GM21526 (cell line): ENCODE data around the gene TSPAN3.

Experiments
- ATAC-seq: cut with Tn5 transposase; IDR thresholded peaks from one replicate; pipeline ENCODE4 v1.9.1; 2021; ENCODE audit warnings: moderate library complexity; ENCODE audit not compliant: unreplicated experiment, low FRiP score

Gene TSPAN3

DNA sequence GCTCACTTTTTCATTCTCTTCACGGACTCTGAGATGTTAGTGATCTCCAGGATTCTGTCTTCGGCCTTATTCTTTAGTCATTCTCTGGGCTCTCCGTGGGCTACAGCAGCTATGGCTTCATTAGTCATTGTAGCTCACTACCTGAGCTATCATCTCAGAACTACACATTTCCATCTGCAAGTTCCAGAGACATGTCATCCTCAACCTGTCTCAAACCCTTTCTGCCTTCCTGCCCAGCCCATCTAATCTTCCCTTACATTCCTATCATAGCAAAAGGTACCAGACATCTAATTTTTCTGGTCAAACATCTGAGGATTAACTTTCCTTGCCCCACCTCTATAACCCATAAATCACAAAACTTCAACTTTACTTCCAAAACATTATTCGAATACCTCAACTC is 13.2 kb downstream of the TSPAN3 start:
- no peak for ATAC-seq

DNA sequence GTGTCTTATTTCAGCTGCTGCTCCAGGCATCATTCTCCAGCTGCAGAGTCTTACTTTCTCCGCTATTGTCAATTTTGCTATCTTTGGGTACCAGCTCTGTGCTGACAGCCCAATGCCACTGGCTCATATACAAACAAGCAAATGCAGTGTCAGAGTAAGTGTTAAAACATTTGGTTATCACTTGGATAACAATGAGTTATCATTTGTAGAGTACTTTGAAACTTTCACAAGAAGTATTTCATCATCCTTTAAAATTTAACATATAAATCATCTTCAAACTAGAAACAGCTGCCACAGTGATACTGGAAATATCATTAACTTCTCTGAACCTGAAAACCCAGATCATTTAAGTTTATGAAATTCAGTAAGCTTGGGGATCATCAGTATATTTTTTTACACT is 13.8 kb downstream of the TSPAN3 start:
- ATAC-seq, result no peak

DNA sequence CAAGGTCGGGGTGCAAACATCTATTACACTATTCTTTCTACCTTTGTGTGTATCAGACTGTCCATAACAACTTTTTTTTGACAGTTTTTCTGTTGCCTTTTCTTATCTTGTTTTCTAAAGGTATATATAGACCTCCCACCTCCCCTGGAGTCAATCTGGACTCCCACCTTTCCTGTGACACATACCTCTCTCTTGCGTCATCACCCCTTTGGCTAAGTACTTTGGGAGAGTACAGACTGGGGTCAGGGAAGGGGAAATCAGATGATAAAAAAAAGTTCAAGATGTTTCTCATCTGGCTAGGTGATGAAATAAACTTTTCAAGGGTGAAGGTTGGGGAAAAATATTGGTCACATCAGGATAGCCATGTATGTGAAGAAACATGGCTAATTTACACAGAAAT is 17.2 kb downstream of the TSPAN3 start:
- no peak for ATAC-seq

DNA sequence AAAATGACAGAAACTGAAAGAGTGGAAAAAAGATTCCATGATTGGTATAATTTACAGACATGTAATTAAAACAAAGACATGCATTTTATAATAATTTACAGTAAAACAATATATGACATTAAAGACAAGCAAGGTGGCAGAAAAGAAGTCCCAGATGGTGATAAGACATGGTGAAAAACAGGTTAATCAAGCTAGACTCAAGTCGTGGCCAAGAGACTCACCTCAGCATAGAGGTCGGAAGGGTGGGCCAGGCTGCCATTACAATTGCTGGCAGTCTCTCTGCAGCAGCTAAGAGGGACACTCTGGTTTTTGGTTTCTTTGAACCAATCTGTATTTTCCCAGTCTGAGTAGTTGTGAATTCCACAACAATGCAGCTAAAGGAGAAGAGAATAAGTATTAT is 18.4 kb downstream of the TSPAN3 start:
- no peak for ATAC-seq

DNA sequence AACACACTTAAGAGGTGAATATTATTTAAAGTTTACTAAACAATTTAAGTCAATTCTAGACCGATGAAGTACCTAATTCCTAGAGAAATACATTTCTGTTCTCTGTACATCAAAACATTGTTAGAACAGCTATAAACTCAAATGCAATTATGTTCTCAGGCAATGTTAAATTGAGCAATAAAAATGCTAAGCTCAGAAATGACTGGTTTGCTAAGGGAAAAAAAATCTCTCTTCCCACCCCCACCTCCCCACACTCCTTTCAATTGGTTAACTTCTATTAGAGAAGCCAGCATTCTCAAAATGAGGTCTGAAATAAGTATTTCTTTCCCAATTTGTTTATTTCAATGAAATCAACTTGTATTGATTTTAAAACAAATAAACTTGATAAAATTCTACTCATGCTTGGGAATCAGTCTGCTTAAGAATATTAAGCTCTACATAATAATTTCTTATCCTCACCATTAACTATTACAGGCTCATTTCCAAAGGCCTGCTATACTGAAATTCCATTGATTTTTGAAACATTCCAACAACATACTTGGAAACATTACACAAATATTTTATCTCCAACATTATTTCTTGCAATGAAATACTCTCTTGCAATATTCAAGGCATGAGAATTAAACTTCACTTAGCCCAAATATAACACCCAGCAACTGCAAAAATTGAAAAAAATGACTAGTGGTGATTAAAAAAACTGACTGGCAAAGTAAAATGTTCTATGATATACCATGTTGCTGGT is 22.6 kb downstream of the TSPAN3 start:
- ATAC-seq, result no peak

DNA sequence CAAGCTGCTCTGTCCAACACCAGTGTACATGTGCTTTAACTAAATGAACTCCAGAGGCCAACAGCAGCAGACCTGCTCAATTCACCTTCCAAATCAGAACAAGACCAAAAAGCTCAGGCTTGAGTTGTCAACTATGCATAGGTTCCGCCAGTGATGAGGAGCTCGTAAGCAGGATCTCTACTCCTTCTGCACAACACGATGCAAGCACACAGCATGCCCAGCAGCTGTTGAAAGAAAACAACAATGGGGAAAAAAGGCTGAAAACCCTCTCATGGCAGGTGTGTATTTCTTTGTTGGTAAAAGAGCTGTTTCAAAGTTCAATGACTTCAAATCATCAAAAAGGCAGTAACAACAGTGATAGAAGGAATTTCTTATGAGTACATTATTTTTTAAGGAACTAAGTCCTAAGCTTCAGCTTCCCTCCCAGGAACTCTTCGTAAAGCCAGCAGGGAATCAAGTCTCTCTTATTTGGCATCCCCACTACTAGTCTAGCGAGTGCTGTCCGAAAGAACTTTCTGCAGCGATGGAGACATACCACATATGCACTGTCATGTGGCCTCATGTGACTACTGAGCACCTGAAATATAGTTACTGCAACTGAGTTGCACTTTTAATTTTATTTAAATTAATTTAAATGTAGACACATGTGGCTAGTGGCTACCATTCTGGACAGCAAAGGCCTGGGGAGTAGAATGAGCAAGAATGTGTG is 24.1 kb downstream of the TSPAN3 start:
- ATAC-seq, result no peak

DNA sequence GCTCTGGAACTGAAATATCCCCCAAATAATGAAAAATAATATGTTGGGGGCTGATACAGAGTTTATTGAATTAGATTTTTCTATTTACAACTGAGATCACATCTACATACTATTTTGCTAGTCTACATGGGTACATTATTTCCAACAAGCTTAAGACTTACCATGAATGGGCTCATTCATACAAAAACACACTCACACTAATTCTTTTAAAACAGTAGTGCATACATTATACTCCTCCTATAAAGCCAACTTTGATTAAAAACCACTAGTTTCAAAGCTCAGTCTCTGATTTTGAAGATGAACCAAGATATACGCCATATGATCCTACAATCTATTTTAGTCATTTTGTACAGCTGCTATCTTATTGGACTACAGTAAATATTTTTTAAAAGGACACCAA is 24.9 kb downstream of the TSPAN3 start:
- ATAC-seq, result no peak

DNA sequence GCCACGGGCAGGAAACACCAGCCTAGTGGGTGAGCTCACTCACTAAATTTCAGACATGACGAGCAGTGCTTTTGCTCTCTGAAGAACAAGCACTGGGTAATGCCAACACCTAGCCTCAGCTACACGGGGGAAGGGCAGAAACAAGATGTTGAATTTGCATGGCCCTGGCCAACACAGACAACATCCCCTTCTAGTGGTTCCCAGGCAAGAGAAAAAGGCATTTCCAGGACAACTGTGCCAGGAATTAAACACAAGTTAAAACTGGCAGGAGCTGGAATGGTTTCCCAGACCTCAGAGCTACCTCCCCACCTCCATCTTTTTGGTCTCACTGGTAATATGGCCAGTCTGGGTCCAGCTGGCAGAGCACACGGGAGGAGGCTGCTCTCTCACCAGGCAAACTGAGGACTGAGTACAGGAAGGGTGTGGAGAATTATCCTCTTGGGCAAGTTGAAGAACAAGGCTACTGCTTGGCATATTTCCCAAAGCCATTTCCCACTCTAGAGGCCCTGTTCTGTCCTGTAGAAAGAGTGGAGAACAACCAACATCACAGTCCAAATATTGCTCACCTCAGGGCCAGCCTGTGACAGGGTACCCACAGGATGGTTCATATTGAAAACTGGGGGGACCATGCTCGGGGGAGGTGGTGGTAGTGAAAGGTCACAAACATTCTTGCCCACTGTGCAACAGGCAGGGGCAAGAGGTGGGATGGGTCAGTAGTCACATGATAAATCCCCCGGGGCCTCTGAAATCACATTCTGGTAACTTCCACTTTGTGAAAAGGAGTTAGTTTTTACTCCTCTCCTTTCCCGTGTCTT is 26.5 kb downstream of the TSPAN3 start:
- ATAC-seq, result no peak

DNA sequence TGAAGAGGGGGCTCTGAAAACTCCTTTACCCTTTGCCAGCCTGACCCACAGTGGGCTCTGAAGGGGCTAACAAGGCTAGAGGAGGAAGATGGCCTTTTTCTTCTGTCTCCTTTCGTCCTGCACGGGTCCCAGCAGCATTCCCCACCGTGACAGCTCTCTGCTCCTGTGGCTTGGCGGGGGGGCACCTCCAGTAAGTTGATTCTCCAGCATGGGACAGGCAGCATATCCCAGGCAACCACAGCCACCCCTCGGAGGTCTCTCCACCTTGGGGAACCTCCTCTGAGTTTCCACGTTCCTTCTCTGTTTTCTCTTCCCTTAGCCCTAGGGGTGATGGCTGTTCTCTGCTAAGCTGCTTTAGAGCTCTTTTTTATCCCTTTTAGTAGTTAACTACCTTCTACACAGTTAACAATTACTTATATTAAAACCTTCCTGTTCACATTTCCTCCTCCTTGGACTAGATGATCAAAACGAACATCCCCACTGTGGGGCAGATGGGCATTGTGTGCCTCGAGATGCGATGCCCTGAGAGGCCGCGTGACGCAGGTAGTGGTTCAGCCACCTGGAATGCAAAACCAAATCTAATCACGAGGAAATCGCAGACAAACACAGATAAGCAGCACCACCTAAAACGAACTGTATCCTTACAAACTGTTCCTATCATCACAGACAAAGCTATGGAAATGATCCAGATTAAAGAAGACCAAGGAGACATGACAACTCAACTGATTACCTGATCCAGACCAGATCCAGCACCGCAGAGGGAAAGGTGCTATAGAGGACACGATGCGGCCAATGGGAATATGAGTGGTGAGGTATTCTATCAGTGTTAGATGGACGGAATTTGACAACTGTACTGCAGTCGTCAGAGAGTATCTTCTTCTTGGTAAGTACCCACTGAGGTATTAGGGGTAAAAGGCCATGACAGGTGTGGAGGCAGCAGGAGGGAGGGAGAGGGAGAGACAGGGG is 27.7 kb downstream of the TSPAN3 start:
- no peak for ATAC-seq

DNA sequence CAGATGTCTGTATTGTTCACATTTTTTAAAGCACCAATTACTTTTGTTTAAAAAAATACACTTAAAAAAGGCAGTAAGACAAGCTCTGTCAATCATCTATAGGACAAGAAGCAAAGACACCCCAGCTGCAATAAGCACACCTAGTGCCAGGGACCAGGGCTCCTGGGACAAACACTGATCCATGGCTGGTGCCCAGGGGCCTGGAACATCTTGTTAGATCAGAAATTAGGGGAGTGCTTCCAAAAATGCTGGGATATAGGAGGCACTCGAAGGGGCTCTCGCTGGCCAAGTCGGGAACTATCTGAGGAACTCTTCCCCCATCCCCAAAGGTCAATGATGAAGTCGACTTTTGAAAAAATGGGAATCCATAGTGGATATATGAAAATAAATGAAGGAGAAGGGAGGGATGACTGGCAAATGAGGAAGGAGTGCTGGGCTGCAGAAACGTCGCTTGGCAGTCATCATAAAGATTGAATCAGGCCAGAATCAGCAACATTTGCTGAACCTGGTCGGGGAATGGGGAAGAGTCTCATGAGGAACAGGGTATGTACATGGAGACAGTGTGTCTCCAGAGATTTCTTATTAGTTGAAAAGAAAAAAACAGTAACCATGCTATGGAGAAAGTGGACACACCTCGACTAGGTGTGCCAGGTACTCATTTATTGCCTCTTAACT is 28.5 kb downstream of the TSPAN3 start:
- ATAC-seq, result no peak

DNA sequence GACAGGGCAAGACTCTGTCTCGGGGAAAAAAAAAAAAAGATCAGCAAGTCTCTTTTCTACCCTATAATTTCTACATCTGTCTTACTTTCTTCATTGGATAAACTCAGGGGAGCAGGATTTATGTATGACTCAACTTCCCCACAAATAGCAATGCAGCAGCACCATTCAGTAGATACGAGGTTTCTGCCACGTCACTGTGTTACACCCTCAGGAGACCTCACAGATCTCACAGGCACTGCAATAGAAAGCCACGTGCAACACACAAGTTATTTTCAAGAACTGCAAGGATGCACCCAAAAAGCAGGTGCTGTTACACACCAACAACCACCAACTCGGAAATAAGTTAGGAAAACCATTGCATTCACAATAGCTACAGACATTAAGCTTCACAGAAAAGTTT is 30.2 kb downstream of the TSPAN3 start:
- ATAC-seq, result no peak

DNA sequence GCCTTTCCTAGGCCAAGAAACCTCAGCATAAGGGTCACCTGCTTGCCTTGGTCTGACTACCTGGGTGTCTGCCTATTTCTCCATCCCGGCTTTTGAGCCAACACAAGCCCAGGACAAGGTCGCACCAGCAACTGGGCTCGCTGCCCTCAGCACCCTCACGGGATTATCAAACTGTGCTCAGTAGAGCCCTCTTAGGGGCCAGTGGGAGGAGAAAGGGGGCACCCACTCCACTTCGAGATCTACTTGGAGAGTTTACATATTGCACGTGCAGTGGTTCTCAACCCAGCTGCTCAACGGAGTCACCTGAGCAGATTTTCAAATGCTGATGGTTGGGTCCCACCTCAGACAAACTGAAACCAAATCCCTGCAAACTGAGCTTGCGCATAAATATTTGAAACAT is 31.1 kb downstream of the TSPAN3 start:
- no peak for ATAC-seq

DNA sequence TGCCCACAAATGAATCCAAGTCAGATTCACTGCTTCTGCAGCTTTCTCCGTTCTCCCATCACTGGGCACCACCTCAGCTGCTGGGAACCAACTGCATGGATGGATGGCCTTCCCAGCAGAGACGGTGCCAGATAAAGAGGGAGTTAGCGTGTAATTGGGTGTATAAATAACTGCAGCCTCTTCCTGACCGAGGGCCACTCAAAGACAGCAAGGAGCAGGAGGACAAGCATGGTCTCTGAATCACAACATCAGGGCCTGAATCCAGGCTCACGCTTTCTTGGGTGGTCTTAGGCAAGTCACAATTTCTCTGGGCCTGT is 31.7 kb downstream of the TSPAN3 start:
- no peak for ATAC-seq

DNA sequence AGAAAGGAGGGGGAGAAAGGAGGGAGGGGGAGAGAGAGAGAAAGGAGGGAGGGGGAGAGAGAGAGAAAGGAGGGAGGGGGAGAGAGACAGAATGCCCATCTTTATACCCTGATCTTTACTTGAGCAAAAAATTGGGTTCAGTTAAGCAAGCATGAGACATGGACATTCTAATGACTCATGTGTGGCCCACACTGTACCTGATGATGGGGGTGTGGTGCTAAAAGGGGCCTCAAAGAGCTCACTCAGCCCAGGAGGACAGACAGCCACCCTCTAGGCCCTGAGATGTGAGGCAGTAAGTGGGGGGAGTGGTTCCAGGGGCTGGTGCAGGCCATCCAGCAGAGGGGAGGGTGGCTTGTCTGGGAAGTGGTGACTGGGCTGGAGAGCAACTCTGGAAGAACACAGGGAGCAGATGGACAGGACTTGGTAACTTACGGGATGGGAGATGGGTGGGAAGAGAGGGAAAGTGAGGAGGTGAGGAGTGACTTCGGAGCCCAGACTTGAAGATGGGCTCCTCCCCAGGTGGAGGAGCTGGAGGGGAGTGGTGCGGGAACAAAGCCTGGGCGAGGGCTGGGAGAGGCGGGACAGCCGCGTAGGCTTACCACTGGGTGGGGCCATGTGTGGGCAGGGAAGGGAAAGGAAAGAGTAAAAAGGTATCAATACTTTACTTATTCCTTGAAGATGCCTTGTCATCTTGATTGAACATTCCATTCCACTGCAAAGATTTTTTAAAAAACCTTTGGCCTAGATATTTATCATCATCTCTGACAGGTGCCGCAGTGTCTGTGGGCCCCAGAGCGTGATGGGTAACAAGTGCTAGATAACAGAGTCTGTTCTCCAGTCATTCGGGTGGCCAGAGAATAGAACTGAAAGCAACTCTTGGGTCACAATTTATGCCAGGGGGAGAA is 32.3 kb downstream of the TSPAN3 start:
- ATAC-seq, result no peak

DNA sequence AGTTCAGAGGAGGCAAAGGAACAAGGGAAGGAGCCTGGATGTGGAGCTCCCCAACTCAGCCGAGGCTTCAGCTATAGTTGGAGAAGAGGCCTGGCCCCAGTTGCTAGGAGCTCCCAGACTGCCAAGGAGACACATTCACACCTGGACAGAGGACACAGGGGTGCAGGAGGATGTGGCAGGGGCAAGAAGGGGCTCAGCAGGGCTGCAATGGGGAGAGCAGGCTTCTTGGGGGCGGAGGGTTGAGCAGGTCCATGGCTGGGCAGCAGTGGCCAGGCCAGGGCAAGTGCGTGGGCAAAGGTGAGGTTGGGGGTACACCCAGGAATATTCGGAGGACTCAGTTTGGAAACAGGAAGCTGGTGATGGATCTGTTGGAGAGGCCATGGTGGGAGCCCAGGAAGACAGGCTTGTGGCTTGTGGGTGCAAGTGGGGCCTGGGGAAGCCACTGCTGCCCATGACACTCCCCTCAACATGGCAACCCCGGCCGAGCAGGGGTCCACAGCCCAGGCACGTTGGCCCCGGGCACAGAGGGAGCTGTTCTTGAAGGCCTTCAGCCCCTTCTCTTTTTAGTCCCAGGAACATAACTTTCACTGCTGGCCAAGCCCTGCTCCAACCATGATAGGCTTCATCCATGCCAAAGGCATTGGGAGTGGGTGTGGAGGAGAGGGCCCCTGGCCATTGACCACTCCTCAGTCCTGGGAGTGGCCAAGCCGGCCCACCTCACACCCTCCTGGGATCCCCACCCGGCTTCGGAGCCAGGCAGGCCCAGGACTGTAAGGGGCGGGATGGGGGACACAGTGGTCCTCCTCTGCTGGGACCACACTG is 33.3 kb downstream of the TSPAN3 start:
- no peak for ATAC-seq

DNA sequence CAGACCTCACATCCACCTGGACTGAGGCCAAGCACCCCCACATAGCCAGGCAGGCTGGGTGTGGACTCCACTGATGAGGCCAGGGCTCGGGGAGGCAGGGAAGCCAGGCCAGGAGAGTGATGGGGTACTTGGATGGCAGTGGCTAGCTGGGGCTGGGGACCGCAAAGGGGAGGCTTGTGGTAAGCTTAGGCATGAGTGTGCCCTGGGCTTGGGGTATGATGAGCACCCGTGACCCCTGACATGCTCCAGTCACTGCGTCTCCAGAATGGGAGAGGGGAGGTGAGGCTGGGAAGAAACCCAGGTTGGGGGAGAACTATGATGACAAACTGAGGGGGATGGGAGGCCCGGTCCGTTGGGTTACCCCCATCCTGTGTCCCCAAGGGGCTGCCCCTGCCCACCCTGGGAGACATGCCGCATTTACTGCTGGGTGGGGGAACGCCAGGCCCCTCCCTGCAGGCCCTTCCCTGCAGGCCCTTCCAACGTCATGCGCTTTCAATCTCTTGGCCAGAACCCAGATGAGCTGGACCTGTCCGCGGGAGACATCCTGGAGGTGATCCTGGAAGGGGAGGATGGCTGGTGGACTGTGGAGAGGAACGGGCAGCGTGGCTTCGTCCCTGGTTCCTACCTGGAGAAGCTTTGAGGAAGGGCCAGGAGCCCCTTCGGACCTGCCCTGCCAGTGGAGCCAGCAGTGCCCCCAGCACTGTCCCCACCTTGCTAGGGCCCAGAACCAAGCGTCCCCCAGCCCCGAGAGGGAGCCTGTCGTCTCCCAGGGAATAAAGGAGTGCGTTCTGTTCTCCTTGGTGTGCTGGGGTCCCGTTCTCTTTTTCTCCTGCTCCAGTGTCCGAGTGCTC is 34.1 kb downstream of the TSPAN3 start:
- ATAC-seq, result no peak

DNA sequence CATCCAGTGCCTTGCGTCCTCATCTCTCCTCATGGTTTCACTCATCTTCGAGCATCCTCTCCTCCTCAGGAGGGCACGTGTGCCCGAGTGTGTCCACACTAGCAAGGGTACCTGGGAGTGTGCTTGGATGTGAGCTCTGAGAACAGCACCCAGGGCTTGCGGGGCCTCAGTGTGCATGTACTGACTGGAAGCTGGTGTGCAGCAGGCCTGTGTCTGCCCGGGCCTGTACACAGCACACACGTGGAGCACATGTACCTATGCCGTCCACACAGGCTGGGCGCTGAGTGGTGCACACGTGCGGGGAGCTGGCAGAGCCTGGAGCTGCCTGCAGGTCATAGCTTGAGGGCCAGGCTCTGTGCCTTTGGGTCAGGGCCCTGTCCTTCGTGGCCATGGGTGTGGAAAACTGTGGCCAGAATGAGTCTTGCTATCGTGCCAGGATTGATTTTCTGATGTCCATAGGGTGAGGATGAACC is 34.9 kb downstream of the TSPAN3 start:
- no peak for ATAC-seq
